HL-60 (cell line): Measurements from ENCODE around the gene GFI1B.

Experiments
- TF ChIP-seq, protein P1 (sequence below): IDR thresholded peaks from one replicate; pipeline ENCODE4 v1.5.1; 2011; ENCODE audit warnings: low read length, control low read depth, inconsistent platforms; ENCODE audit not compliant: insufficient read depth
- TF ChIP-seq, protein P2 (sequence below): IDR thresholded peaks from 2 replicates; pipeline ENCODE4 v1.6.1; 2012; ENCODE audit warnings: low read depth; ENCODE audit not compliant: insufficient replicate concordance

DNA sequence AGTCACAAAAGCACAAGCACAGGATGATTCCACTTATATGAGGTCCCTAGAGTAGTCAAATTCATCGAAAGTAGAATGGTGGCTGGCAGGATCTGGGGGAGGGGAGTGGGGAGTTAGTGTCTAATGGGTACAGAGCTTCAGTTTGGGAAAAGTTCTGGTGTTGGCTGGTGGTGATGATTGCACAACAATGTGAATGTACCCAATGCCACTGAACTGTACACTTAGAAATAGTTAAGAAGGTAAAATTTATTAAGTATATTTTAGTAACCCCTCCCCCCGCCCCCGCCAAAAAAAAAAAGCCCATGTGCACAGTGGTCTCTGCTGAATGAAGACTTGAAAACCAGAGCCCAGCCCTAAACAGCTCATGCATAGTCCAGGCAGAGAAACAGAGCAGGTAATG lies 27.5 kb downstream of the GFI1B start:
- TF ChIP-seq, protein P1, sequence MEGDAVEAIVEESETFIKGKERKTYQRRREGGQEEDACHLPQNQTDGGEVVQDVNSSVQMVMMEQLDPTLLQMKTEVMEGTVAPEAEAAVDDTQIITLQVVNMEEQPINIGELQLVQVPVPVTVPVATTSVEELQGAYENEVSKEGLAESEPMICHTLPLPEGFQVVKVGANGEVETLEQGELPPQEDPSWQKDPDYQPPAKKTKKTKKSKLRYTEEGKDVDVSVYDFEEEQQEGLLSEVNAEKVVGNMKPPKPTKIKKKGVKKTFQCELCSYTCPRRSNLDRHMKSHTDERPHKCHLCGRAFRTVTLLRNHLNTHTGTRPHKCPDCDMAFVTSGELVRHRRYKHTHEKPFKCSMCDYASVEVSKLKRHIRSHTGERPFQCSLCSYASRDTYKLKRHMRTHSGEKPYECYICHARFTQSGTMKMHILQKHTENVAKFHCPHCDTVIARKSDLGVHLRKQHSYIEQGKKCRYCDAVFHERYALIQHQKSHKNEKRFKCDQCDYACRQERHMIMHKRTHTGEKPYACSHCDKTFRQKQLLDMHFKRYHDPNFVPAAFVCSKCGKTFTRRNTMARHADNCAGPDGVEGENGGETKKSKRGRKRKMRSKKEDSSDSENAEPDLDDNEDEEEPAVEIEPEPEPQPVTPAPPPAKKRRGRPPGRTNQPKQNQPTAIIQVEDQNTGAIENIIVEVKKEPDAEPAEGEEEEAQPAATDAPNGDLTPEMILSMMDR = no peak
- TF ChIP-seq, protein P2, sequence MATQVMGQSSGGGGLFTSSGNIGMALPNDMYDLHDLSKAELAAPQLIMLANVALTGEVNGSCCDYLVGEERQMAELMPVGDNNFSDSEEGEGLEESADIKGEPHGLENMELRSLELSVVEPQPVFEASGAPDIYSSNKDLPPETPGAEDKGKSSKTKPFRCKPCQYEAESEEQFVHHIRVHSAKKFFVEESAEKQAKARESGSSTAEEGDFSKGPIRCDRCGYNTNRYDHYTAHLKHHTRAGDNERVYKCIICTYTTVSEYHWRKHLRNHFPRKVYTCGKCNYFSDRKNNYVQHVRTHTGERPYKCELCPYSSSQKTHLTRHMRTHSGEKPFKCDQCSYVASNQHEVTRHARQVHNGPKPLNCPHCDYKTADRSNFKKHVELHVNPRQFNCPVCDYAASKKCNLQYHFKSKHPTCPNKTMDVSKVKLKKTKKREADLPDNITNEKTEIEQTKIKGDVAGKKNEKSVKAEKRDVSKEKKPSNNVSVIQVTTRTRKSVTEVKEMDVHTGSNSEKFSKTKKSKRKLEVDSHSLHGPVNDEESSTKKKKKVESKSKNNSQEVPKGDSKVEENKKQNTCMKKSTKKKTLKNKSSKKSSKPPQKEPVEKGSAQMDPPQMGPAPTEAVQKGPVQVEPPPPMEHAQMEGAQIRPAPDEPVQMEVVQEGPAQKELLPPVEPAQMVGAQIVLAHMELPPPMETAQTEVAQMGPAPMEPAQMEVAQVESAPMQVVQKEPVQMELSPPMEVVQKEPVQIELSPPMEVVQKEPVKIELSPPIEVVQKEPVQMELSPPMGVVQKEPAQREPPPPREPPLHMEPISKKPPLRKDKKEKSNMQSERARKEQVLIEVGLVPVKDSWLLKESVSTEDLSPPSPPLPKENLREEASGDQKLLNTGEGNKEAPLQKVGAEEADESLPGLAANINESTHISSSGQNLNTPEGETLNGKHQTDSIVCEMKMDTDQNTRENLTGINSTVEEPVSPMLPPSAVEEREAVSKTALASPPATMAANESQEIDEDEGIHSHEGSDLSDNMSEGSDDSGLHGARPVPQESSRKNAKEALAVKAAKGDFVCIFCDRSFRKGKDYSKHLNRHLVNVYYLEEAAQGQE = no peak
